Caco-2 (cell line): ENCODE data around the gene ACSL1. TPM values are rescaled to one million over a fixed set of nuclear protein-coding genes. Genes with fewer than 3 reads are reported as not detected.

Experiments used
- BruUV-seq: library from RNA; stranded (reverse); fragments of 400-500 nt; replicated peaks from 2 replicates; lab custom pipeline; 2021; lab: Mats Ljungman, UMichigan
- CTCF ChIA-PET: fragments of 300-600 bp; sonication (Branson Sonifier 250); formaldehyde crosslinking; loops from one replicate; lab custom pipeline; 2022; ENCODE audit warnings: antibody characterized with exemption; lab: Charles Lee
- POLR2A ChIA-PET: fragments of 300-600 bp; sonication (Branson Sonifier 250); formaldehyde crosslinking; loops from one replicate; lab custom pipeline; 2022; ENCODE audit warnings: antibody characterized with exemption; lab: Charles Lee
- DNase-seq, 2 experiments: peaks; one replicate each; pipeline versions ENCODE4 v3.0.0 to v3.0.0-alpha.2; 2020 to 2022
- H3K27me3 ChIP-seq: replicated peaks from 2 replicates; pipeline ENCODE4 v1.6.0; 2011; ENCODE audit warnings: low read length; ENCODE audit not compliant: control insufficient read depth, insufficient read depth
- H3K36me3 ChIP-seq: 2 replicates; pipeline ENCODE4 v1.5.1; 2011; ENCODE audit warnings: low read length; ENCODE audit not compliant: control insufficient read depth, insufficient read depth
- H3K4me1 ChIP-seq: fragments of 250-450 bp; sonication (Bioruptor Pico); 2 replicates; pipeline ENCODE4 v1.5.1; 2020; ENCODE audit warnings: mild to moderate bottlenecking
- H3K4me3 ChIP-seq: 2 replicates; pipeline ENCODE4 v1.5.1; 2011; ENCODE audit warnings: low read depth, mild to moderate bottlenecking, control low read depth, low read length
- H3K9me3 ChIP-seq: fragments of 250-450 bp; sonication (Bioruptor Pico); 2 replicates; pipeline ENCODE4 v1.5.1; 2020; ENCODE audit warnings: mild to moderate bottlenecking, moderate library complexity
- H3K27ac Mint-ChIP-seq: one replicate; pipeline ENCODE4 v1.8.0; 2022; ENCODE audit warnings: mixed read lengths; ENCODE audit not compliant: unreplicated experiment
- H3K27me3 Mint-ChIP-seq: one replicate; pipeline ENCODE4 v1.8.0; 2022; ENCODE audit warnings: mixed read lengths; ENCODE audit not compliant: insufficient read depth, unreplicated experiment
- H3K36me3 Mint-ChIP-seq: one replicate; pipeline ENCODE4 v1.8.0; 2022; ENCODE audit warnings: mild to moderate bottlenecking, mixed read lengths; ENCODE audit not compliant: insufficient read depth, unreplicated experiment
- H3K4me1 Mint-ChIP-seq: one replicate; pipeline ENCODE4 v1.8.0; 2022; ENCODE audit warnings: low read depth, mixed read lengths; ENCODE audit not compliant: unreplicated experiment
- H3K4me3 Mint-ChIP-seq: one replicate; pipeline ENCODE4 v1.8.0; 2022; ENCODE audit warnings: mild to moderate bottlenecking, moderate library complexity, mixed read lengths; ENCODE audit not compliant: unreplicated experiment
- H3K9me3 Mint-ChIP-seq: one replicate; pipeline ENCODE4 v1.8.0; 2022; ENCODE audit warnings: mixed read lengths; ENCODE audit not compliant: unreplicated experiment
- intact Hi-C: fragments of 100-400 bp; cut with micrococcal nuclease; formaldehyde crosslinking; loops from one replicate; pipeline ENCODE4 v1.10.0; 2022; ENCODE audit not compliant: unreplicated experiment
- total RNA-seq: library from RNA; stranded (reverse); gene quantifications from 2 replicates; pipeline ENCODE4 v1.2.3, GENCODE V29; 2022
- TF ChIP-seq, protein P1 (sequence below), 2 experiments: fragments of 200-600 bp in 1 of 2; IDR thresholded peaks; 1 replicate in 1 of 2; 2 replicates in 1 of 2; pipeline versions ENCODE4 v1.5.1 to v1.8.0; 2011 to 2022; ENCODE audit warnings: antibody characterized with exemption in 1 of 2, control low read depth in 1 of 2, inconsistent platforms in 1 of 2, low read depth in 1 of 2, low read length in 1 of 2, mild to moderate bottlenecking in 1 of 2, moderate library complexity in 1 of 2; ENCODE audit not compliant: insufficient read depth in 1 of 2, severe bottlenecking in 1 of 2, unreplicated experiment in 1 of 2

Gene ACSL1
- total RNA-seq, 1 experiment from 2014 or later: 100 TPM

DNA sequence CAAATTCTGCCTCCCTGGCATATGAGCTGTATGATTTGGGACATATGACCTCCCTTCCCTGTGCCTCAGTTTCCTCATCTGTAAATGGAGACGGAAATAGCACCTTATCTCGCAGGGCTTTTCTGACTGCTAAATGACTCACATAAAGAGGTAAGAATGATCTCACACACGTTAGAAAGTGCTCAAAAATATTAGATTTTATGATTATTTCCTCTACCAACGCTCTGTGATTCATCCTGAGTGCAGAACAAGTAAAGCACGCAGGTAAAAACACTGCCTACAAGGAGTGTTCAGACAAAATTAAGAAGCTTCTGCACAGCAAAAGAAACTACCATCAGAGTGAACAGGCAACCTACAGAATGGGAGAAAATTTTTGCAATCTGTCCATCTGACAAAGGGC is 21.1 kb downstream of the ACSL1 start:
- Histone ChIP-seq H3K9me3 (no peaks in the 10 kb centered on the region), H3K4me3 (no peak overlapping the region), H3K4me1 (no peaks in the 10 kb centered on the region), H3K36me3 (no peaks in the 10 kb centered on the region), H3K27me3 (no peaks in the 10 kb centered on the region)
- BruUV-seq: no TSS peak
- Mint-ChIP-seq H3K36me3 (peaks cover 7% of the 10 kb centered on the region), H3K4me3 (no peak overlapping the region), H3K27ac (no peak overlapping the region), H3K9me3 (no peaks in the 10 kb centered on the region), H3K4me1 (peaks cover 26% of the 10 kb centered on the region), H3K27me3 (no peaks in the 10 kb centered on the region)
- intact Hi-C loops: no loop called here
- no peak for DNase-seq
- ChIA-PET CTCF (interaction anchor here (0.7 kb wide), 1 partner anchor 14 kb away, joined by 4 read pairs; no protein-coding TSS in a partner anchor), POLR2A (no interaction called here)
- TF ChIP-seq, protein P1, sequence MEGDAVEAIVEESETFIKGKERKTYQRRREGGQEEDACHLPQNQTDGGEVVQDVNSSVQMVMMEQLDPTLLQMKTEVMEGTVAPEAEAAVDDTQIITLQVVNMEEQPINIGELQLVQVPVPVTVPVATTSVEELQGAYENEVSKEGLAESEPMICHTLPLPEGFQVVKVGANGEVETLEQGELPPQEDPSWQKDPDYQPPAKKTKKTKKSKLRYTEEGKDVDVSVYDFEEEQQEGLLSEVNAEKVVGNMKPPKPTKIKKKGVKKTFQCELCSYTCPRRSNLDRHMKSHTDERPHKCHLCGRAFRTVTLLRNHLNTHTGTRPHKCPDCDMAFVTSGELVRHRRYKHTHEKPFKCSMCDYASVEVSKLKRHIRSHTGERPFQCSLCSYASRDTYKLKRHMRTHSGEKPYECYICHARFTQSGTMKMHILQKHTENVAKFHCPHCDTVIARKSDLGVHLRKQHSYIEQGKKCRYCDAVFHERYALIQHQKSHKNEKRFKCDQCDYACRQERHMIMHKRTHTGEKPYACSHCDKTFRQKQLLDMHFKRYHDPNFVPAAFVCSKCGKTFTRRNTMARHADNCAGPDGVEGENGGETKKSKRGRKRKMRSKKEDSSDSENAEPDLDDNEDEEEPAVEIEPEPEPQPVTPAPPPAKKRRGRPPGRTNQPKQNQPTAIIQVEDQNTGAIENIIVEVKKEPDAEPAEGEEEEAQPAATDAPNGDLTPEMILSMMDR (IDR thresholded peaks at IDR 0.05; ENCODE audit: insufficient read depth in 1 of 2, low read depth in 1 of 2, low read length in 1 of 2, severe bottlenecking in 1 of 2, unreplicated experiment in 1 of 2): no peak

DNA sequence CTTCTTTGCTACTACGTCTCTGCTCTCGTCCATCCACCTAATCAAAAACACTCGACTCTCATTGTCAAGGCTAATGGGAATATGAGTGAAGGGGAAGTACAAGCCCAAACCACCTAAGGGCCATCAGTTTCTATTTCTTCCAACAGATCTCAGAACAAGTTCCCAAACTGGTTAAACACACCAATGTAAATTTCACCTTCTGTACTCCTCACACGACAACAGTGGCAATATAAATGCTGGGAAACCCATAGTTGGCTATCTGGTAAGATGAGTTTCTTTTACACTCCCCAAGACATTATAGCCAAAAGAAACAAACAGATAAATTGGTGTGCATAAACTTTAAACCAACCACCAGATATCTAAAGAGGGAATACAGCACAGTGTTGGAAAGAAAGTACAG is 21.9 kb downstream of the ACSL1 start:
- H3K36me3 ChIP-seq: no peaks in the 10 kb centered on the region
- BruUV-seq: no TSS peak
- peaks cover 26% of the 10 kb centered on the region for H3K4me1 Mint-ChIP-seq
- no peaks in the 10 kb centered on the region for H3K27me3 ChIP-seq
- intact Hi-C loops: no loop called here
- H3K4me3 Mint-ChIP-seq: no peak overlapping the region
- no peaks in the 10 kb centered on the region for H3K9me3 ChIP-seq
- H3K36me3 Mint-ChIP-seq: peaks cover 7% of the 10 kb centered on the region
- CTCF ChIA-PET: interaction anchor here (0.7 to 1.3 kb wide), 2 partner anchors 11 to 15 kb away, joined by 3 to 4 read pairs; no protein-coding TSS in a partner anchor
- TF ChIP-seq, protein P1 (IDR thresholded peaks at IDR 0.05; ENCODE audit: insufficient read depth in 1 of 2, low read depth in 1 of 2, low read length in 1 of 2, severe bottlenecking in 1 of 2, unreplicated experiment in 1 of 2): no peak
- H3K27ac Mint-ChIP-seq: peak overlapping the region; percentile 67
- H3K27me3 Mint-ChIP-seq: no peaks in the 10 kb centered on the region
- H3K4me3 ChIP-seq: no peak overlapping the region
- H3K4me1 ChIP-seq: no peaks in the 10 kb centered on the region
- no peaks in the 10 kb centered on the region for H3K9me3 Mint-ChIP-seq
- POLR2A ChIA-PET: no interaction called here
- DNase-seq: no peak

- no peaks in the 10 kb centered on the region for H3K27me3 ChIP-seq
- Mint-ChIP-seq H3K4me1 (peaks cover 22% of the 10 kb centered on the region), H3K36me3 (peaks cover 7% of the 10 kb centered on the region), H3K27me3 (no peaks in the 10 kb centered on the region), H3K27ac (no peak overlapping the region), H3K9me3 (no peaks in the 10 kb centered on the region), H3K4me3 (no peak overlapping the region)
- DNase-seq: no peak
- intact Hi-C loops: no loop called here
- H3K4me3 ChIP-seq: no peak overlapping the region
- no peaks in the 10 kb centered on the region for H3K36me3 ChIP-seq
- H3K4me1 ChIP-seq: no peaks in the 10 kb centered on the region
- ChIA-PET POLR2A (no interaction called here), CTCF (interaction anchor here (1.3 kb wide), 1 partner anchor 12 kb away, joined by 3 read pairs; no protein-coding TSS in a partner anchor)
- TF ChIP-seq, protein P1 (IDR thresholded peaks at IDR 0.05; ENCODE audit: insufficient read depth in 1 of 2, low read depth in 1 of 2, low read length in 1 of 2, severe bottlenecking in 1 of 2, unreplicated experiment in 1 of 2): no peak
- BruUV-seq: no TSS peak
- no peaks in the 10 kb centered on the region for H3K9me3 ChIP-seq
These were observed 22.6 kb downstream of the ACSL1 start for GRCh38 chr4:184803133-184803532.
